GM18505 (cell line): ENCODE measurements around the gene RNF150.

Experiments used
- ATAC-seq: cut with Tn5 transposase; IDR thresholded peaks from one replicate; pipeline ENCODE4 v1.9.1; 2021; ENCODE audit not compliant: unreplicated experiment
- POLR2A ChIP-seq: IDR thresholded peaks from 4 replicates; pipeline ENCODE4 v1.6.1; 2011; ENCODE audit warnings: borderline replicate concordance; ENCODE audit not compliant: insufficient read depth, insufficient read length; ENCODE audit errors: extremely low read depth

The RNF150 gene

GRCh38 chr4:141021397-141022110 is 111.7 kb downstream of the RNF150 start:
- no peak for TF ChIP-seq POLR2A
- ATAC-seq = no peak

DNA sequence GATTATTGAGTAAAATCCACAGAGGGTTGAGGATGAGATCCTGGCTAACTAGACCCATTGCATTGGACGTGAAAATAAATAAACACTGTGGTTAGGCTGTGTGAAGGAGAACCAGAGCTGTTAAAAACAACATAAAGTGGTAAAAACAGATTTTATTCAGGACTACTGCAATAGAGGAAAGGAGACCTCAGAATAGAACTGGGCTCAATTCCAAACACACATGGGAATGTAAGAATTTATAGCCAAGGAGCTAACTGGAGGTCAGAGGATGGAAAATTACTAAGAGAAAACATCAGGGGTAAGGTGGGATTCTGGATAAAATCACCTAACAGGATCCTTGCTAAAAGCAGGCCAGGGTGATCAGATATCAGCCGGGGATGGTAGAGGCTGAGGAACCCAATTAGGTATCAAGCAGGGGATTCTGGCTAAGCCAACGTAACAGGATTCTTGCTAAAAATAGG is 112.4 kb downstream of the RNF150 start:
- ATAC-seq = no peak
- no peak for TF ChIP-seq POLR2A

GRCh38 chr4:141019768-141020167 is 113.5 kb downstream of the RNF150 start:
- no peak for ATAC-seq
- TF ChIP-seq POLR2A = no peak

- ATAC-seq = no peak
- TF ChIP-seq POLR2A = no peak
These were observed 117.0 kb downstream of the RNF150 start for GRCh38 chr4:141016117-141016798.

GRCh38 chr4:141013899-141014298 is 119.4 kb downstream of the RNF150 start:
- no peak for TF ChIP-seq POLR2A
- no peak for ATAC-seq

DNA sequence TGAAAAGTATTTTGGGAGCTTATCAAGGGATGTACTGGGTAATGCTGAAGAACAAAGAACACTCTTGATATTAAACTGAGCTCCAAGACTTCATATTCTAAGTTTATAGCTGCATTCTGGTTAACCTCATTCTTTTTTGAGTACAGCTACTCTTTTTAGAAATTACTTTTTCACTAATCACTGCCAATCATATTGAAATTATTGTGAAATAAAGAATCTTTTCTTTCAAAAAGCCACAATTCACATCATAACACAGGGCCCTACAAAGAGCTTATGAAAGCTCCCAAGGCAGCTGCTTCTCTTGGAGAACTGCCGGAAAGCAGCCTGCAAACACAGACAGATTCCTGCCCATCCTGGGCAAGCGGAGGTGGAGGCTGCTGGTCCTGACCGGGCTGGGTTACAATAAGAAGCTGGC is 121.4 kb downstream of the RNF150 start:
- ATAC-seq = no peak
- no peak for TF ChIP-seq POLR2A

DNA sequence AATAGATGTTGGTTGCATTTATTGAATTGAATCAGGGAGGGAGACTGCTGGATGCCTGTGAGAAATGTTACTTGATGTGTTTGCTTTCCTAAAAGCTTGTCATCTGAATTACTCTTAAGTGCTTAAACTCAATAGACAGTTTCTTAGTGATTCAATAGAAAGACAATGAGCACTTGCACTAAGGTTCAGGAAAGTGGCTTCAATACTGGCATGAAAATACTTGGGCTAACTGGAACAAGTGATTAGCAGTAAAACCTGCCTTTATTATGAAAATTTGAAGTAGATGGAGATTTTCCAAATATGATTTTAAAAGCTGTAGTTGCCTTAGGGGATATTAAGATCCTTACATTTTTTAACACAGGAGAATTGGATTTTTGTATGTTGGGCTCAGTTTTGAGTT is 123.3 kb downstream of the RNF150 start:
- no peak for ATAC-seq
- TF ChIP-seq POLR2A = no peak

DNA sequence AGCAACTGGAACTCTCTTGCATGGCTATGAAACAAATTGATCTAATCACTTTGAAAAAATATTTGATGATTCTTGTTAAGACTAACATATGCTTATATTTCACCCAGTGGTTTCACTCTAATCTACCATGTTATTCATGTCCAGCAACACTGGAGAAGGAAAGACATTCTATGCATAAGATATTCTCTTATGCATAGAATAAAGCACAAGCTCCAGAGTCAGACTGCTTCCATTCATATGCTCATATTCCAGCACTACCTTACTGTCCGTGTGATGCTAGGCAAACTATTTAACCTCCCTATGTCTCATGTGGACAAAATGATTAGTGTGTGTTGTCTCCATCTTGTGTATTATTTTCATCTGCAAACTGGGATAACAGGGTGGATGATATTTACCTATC is 124.1 kb downstream of the RNF150 start:
- no peak for ATAC-seq

DNA sequence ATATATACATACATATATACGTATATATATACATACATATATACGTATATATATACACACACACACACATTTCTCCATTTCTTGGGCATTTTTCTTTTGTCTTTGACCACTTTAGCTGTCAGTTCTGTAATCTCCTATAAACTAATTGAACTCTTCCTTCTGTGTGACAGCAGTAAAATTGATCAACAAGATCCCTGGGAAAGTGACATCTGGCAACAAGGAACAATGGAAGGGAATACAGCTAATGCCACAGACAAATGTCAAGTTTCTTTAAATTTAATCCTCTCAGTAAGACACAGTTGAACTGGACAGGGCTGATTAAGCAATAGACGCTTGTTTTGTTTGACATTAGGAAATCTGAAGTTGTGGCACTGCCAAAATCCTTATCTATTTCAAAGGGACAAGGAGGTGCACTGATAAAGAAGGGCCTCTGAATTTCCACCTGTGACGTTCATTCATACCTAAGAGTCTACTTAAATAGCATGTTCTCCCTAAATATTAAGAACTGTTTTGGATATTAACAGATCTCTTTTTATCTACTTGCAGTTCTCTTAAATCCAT is 126.9 kb downstream of the RNF150 start:
- no peak for TF ChIP-seq POLR2A
- ATAC-seq = no peak

More for the DNA sequence above, 124.1 kb downstream of the RNF150 start:
- no peak for TF ChIP-seq POLR2A

GRCh38 chr4:141004823-141005222 is 128.4 kb downstream of the RNF150 start:
- TF ChIP-seq POLR2A = no peak
- ATAC-seq = no peak

DNA sequence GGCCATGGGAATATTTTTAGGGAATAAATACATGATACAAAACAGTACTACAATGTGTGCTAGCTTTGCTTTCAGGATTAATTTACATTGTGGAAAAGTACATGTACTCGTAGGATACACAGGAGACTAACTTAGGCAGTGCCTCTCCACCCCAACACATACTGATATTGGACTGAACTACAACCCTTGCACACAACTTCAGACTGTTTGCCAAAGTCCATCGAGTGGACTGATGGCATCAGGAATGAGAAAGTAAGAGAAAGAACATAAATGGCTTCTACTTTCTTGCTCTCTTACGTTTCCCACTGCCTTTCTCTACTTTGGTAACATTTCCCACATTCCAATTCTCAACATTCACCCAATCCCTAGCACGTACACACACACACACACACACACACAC is 130.1 kb downstream of the RNF150 start:
- TF ChIP-seq POLR2A = no peak
- ATAC-seq = no peak

- no peak for TF ChIP-seq POLR2A
- no peak for ATAC-seq
These were observed 130.9 kb downstream of the RNF150 start for GRCh38 chr4:141002323-141002805.

DNA sequence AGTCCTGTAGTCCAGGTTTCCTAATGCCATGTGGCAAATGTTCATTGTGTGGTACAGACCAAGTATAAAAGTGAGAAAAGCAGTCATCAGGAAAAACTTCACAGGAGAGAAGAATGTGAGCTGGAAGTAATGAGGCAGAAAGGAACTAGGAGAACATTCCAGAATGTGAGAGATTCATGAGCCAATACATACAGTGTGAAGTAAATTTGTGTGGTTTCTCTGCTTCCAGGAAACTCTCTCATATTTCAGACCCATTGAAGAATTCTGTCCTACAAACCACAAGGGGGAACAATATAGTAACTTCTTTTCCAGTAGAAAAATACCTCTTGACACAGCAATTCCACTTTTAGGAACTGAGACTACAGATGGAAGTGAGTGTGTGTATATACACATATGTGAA is 136.5 kb downstream of the RNF150 start:
- no peak for TF ChIP-seq POLR2A
- ATAC-seq = no peak

DNA sequence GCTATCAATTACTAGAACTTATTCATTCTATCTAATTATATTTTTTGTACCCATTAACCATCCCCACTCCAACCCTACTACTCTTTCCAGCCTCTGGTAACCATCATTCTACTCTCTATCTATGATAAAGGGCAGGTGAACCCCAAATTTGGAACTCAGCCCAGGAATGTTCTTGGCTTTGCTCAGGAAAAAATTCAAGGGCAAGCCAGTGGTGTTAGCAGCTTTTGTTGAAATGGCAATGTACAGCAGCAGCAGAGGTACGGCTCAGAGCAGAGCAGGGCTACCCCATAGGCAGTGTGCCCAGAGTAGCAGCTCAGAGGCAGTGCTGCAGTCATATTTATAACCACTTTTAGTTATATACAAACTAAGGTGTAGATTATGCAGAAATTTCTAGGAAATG is 138.2 kb downstream of the RNF150 start:
- ATAC-seq = no peak
- no peak for TF ChIP-seq POLR2A
